Measurements from ENCODE around the gene PDHB.
"Not testable (repeated sequence)": the region's sequence is repeated elsewhere in the genome, so short reads cannot be mapped to it uniquely, and the experiment has no call there.

Gene PDHB

DNA sequence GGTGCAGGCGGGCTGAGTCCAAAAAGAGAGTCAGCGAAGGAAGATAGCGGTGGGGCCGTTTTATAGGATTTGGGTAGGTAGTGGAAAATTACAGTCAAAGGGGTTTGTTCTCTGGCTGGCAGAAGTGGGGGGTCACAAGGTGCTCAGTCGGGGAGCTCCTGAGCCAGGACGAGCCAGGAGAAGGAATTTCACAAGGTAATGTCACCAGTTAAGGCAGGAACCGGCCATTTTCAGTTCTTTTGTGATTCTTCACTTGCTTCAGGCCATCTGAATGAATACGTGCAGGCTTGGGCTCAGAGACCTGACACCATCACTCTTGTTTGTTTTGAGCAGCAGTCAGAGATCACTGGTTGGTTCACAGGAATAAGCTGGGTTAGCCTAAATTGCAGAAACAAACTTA is 3.6 kb upstream of the PDHB start:
- DNase-seq (ENCODE audit: low read depth), result not testable (repeated sequence)

DNA sequence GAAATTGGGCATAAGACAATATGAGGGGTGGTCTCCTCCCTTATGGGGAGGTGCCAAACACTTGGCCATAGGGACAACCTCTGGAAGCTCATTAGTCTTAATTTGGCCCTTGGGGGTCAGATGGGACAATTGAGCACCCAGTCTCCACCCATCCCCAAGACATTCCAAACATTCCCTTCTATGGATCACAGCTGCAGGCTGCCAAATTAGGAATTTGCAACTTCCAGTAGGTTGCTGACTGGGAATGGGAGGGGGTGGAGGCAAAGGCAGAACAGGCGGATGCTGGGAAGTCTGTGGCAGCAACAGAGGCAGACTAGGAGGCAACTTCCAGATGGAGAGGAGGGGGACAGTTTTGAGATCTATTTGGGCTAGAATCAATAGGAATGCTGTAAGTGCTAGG is 1.4 kb upstream of the PDHB start:
- DNase-seq (ENCODE audit: low read depth), result no peak

DNA sequence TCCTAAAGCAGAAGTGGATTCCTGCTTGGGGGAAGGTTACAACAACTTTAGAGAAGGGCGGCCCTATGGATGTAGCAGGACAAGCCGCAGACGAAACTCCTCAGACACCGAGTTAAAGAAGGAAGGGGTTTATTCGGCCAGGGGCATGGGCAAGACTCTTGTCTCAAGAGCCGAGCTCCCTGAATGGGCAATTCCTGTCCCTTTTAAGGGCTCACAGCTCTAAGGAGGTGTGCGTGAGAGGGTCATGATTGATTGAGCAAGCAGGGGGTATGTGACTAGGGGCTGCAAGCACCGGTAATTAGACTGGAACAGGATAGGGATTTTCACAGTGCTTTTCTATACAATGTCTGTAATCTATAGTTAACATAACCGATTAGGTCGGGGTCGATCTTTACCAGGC is 879 bp upstream of the PDHB start:
- DNase-seq (ENCODE audit: low read depth), result no peak

GRCh38 chr3:58434168-58434504 is 504 bp upstream of the PDHB start:
- no peak for DNase-seq (ENCODE audit: low read depth)

- DNase-seq (ENCODE audit: low read depth), result no peak
Measured at GRCh38 chr3:58432905-58433304, 727 bp downstream of the PDHB start.

GRCh38 chr3:58429657-58430056 is 4.0 kb downstream of the PDHB start:
- no peak for DNase-seq (ENCODE audit: low read depth)

- no peak for DNase-seq (ENCODE audit: low read depth)
Measured at GRCh38 chr3:58427661-58428361, 5.8 kb downstream of the PDHB start.

DNA sequence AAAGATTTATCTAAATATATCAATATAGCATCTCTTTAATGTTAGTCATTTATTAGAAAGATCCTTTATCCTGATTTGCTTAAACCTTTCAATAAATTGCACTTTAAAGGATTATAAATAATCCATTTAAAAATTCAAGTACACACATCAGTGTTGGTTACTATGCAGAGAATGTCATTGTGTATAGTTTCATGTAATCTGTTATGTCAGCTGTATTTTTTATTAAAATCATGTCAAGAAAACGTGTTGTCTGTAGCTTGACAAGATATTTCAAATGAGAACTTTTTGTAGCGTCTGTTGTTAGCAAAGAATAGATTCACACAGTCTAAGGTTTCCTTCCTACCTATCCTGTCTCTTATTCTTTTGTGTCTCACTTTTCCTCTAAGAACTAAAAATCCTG is 7.8 kb downstream of the PDHB start:
- DNase-seq (ENCODE audit: low read depth), result no peak

DNA sequence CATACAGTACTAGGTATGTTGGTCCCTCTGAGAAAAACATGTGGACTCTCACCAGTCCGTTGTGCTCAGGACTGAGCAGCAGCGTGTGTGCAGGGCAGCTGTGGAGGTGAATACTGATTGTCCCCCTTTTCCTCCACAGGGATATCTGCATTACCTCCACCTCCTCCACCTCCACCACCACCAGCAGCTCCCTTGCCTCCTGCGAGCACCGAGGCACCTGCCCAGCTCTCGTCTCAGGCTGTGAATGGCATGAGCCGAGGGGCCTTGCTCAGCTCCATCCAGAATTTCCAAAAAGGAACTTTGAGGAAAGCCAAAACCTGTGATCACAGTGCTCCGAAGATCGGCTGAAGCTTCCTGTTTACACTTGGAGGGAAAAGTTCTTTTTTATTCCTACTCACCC is 9.0 kb downstream of the PDHB start:
- DNase-seq (ENCODE audit: low read depth), result no peak

DNA sequence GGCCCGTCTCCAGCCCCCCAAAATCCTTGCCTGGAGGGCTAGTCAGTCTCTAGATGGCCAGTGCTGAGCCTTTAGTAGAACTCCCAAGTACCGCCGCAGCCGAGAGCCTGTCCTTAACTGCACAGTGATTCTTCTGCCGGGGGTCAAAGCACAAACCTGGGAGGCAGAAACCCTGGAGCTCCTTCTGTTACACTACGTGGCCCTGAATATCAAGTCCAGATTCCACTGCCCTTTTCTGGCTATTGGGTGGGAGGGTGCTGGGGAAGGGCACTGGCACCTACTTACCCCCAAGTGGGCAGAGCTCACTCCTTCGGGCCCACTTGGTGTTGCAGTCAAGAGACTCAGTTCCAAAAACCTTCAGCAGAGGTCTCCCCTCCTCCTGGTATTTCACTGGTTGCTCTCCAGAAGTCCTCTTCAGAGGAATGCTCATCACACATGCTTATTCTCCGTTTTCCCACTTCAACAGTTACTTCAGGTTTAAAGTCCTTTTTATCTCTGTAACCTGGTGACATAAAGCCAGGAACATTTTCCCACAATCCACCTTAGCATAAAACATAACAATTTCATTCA is 10.8 kb downstream of the PDHB start:
- DNase-seq (ENCODE audit: low read depth), result no peak

DNA sequence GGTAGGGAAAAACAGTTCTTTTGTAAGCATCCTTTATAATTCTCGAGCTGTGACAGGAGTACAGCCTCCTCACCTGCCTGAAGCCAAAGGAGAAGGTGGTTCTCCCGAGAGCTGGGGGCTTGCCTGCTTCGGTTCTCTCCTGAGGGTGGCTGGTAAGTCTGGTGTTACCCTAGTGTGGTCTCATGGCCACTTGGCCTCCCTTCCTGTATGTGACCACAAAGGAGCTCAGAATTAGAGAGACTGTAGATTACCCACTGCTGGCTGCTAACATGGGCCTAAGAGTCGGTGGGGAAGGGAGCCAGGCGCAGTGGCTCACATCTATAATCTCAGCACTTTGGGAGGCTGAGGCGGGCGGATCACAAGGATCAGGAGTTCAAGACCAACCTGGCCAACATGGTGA is 12.6 kb downstream of the PDHB start:
- no peak for DNase-seq (ENCODE audit: low read depth)

- no peak for DNase-seq (ENCODE audit: low read depth)
Measured at GRCh38 chr3:58419780-58420507, 13.7 kb downstream of the PDHB start.

GRCh38 chr3:58418227-58418626 is 15.4 kb downstream of the PDHB start:
- DNase-seq (ENCODE audit: low read depth), result no peak

DNA sequence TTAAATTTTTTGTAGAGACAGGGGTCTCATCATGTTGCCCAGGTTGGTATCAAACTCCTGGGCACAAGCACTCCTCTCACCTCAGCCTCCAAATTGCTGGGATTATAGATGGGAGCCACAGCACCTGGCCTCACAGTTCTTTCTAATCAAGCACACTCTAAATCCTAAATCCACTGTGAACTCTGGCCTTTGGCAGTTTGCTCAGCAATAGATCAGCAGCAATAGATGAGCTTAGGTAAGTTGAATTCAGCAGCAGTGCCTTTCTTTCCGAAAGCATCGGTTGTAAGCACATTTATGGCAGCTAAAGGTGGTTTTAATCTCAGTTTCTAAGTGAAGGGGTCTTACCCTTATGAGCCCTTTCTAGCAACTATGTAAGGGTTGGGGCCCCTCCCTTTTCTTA is 16.6 kb downstream of the PDHB start:
- no peak for DNase-seq (ENCODE audit: low read depth)

GRCh38 chr3:58416191-58416590 is 17.4 kb downstream of the PDHB start:
- DNase-seq (ENCODE audit: low read depth), result no peak

- no peak for DNase-seq (ENCODE audit: low read depth)
Measured at GRCh38 chr3:58414538-58415197, 19.0 kb downstream of the PDHB start.

GRCh38 chr3:58411851-58412830 is 21.5 kb downstream of the PDHB start:
- DNase-seq (ENCODE audit: low read depth), result no peak

DNA sequence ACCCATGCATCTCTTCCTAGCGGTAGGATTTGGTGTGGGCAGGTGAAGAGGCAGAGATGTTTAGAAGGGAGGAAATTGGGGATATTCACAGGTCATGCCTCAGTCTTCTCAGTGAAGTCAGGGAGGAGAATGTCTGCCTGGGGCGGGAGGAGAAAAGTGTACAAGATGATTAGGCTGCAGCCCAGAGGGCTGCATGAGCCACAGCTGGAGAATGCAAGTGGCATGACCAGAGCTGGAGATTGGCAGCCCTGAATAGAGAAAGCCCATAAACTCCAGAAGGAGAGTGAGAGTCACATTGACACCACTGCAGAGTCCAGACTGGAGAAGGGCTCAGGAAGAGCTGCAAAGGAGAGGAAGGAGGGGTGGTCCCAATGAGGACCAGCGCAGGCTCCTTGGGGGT is 22.6 kb downstream of the PDHB start:
- DNase-seq (ENCODE audit: low read depth), result no peak

DNA sequence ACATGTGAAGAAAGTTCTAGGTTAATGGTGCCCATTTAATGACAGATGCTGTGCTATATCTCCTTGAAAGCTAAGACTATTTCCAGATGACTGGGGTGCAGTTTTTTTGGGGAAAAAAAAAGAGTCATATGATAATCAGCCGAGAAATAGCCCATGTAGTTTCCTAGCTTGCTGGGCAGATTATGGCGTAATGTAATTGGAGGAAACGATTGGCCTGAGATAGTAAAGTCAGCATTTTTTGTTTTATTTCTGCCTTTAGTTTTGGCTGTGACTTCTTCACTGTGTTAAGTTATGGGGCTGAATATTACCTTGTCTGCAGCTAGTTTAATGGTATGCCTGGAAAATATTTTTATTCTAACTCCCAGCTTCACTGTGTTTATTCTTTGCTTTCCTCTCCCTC is 24.0 kb downstream of the PDHB start:
- no peak for DNase-seq (ENCODE audit: low read depth)

DNA sequence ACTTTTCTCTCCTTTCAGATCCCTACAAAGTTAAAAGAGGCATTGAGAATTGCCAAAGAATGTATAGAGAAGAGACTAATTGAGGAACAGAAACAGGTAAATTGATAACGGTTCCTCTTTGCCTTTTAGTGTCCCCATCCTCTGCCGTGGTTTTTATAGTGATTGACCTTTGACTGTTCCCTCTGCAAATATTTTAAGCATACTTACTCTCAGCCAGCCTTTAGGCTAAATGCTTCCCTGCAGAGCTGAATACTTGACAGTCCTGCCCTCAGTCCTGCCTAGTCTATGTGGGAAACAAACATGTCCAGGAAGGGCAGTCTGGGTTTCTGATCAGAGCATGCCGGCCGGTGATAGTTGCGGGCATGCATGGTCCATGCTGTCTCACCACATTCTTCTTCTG is 24.7 kb downstream of the PDHB start:
- DNase-seq (ENCODE audit: low read depth), result no peak

- DNase-seq (ENCODE audit: low read depth), result no peak
Measured at GRCh38 chr3:58404396-58404795, 29.2 kb downstream of the PDHB start.

GRCh38 chr3:58403513-58404109 is 30.0 kb downstream of the PDHB start:
- no peak for DNase-seq (ENCODE audit: low read depth)
